Fibroblast of skin of back (primary cell): ENCODE results near the gene ZNF429. TPM values are rescaled to one million over a fixed set of nuclear protein-coding genes. Genes with fewer than 3 reads are reported as not detected.
A peak's percentile ranks its signal among the peaks of the same experiment; 100 is the strongest.
"Not testable (repeated sequence)": the region's sequence is repeated elsewhere in the genome, so short reads cannot be mapped to it uniquely, and the experiment has no call there.

Experiments
- DNase-seq: peaks from one replicate; pipeline ENCODE4 v3.0.0-alpha.2; 2013
- polyA plus RNA-seq, 2 experiments: library from polyadenylated mRNA; unstranded; fragments of 120-200 nt; gene quantifications; one replicate each; pipeline ENCODE4 v1.2.1, GENCODE V29; 2013; ENCODE audit not compliant: insufficient read length in 2 of 2

The ZNF429 gene
- polyA plus RNA-seq (2013, experiment 1 of 2; ENCODE audit: insufficient read length) = 3.1 TPM
- 2.6 TPM for polyA plus RNA-seq (2013, experiment 2 of 2; ENCODE audit: insufficient read length)

GRCh38 chr19:21505459-21506451 is at the start of gene ZNF429:
ZNF429 (plus strand) TSS chr19:21505602; CDS start chr19:21505772, 170 bp downstream.
- peak; percentile 96 for DNase-seq

- DNase-seq = no peak
Measured at GRCh38 chr19:21460686-21461085, 44.7 kb upstream of the ZNF429 start.

DNA sequence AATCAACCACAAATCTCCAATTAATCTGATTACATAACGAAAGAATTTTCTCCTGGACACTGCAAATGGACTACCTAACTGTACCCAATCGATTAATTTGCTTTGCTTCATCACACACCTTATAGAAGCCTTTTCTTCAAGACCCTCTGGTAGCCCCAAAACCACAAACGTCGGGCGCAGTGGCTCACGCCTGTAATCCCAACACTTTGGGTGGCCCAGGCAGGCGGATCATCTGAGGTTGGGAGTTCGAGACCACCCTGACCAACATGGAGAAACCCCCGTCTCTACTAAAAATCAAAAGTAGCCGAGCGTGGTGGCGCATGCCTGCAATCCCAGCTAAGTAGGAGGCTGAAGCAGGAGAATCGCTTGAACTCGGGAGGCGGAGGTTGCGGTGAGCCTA is 42.9 kb upstream of the ZNF429 start:
- DNase-seq = no peak

DNA sequence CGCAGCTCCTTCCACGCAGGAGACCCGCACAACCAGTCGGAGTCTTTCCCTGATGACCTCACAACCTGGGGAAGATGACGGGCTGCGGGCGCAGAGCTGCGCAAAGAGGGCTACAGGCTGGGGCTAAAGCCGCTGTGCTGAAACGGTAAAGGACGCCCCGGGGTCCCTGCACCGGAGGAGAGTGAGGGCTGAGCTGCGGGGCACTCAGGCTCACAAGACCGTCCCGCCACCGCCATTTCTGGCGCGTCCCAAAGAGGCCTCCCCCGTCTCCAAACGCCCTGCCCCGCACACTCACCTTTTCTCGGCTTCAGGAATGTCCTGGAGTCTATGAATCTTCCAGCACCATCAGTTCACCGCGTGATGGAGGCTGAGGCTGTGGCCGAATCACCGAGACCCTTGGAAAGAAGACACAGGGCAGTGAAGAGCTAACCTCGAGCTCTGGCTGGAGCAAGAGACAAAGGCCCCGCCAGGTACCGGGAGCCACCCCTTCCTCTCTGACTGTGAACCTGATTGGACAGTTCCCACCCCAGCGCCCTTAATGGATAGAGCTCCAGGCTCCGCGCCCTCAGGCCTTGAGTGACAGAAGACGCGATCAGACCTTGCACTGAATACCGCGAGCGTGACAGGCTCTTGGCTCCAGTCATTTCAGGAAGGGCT is 41.8 kb upstream of the ZNF429 start:
- peak; percentile 20 for DNase-seq

GRCh38 chr19:21466627-21467026 is 38.8 kb upstream of the ZNF429 start:
- no peak for DNase-seq

- no peak for DNase-seq
Measured at GRCh38 chr19:21468791-21469190, 36.6 kb upstream of the ZNF429 start.

DNA sequence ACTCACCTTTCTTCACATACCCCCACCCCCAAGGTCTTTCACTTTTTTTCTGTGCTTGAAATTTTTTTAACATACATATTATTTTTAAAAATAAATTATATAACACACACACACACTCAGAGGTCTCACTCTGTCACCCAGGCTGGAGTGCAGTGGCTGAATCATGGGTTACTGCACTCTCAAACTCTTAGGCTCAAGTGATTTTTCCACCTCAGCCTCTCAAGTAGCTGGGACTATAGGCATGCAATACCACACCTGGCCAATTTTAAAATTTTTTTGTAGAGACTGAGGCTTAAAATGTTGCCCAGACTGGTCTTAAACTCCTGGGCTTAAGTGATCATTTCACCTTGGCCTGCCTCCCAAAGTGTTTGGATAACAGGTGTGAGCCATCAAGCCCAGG is 32.9 kb upstream of the ZNF429 start:
- DNase-seq = no peak

DNA sequence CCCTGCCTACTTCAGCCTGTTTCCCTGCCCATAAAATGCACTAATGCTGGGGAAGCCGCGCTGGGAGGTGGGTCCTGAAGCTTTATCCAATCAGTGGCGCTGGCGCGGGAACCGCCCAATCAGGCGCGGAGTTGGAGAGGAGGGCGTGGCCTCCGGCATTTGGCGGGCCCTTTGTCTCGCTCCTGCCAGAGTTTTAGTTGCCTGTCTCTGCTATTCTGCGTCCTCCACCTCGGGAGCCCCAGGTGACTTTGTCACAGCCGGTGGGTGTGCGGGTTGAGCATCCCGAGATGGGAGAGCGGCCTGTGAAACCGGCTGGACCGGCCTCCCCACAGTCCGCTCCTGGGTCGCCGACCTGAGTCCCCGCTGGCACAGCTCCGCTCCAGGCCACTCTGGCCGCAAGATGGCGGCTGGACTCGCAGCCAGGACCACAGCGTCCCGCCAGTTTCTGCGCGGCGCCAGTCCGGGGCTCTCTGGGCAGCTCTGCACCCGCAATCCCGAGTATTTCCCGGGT is 30.7 kb upstream of the ZNF429 start:
- DNase-seq = peak; percentile 66

- DNase-seq = not testable (repeated sequence)
Measured at GRCh38 chr19:21482361-21482760, 23.0 kb upstream of the ZNF429 start.

DNA sequence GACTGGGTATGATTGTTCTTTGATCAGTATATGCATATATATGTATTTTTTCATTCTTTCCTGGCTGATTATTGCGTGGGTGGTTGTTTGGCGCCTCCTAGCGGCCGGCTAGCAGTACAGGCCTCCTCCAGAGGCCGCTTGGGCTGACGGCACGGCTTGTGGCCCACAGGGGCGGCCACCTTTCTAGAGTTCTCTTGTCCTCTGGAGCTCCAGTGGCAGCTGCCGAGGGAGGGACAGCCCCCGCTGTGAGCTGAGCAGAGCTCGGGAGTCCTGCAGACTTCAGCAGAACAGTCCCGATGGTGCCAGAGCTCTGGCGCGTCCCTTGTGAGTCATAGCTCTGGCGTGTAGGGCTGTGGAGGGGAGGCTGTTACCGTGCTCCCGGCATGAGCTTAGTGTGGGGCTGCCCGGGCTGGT is 22.5 kb upstream of the ZNF429 start:
- peak; percentile 70 for DNase-seq

GRCh38 chr19:21483589-21484170 is 21.7 kb upstream of the ZNF429 start:
- peak; percentile 16 for DNase-seq

- DNase-seq = no peak
Measured at GRCh38 chr19:21484631-21485030, 20.8 kb upstream of the ZNF429 start.

GRCh38 chr19:21485926-21486325 is 19.5 kb upstream of the ZNF429 start:
- DNase-seq = no peak

GRCh38 chr19:21487969-21488368 is 17.4 kb upstream of the ZNF429 start:
- DNase-seq = no peak

DNA sequence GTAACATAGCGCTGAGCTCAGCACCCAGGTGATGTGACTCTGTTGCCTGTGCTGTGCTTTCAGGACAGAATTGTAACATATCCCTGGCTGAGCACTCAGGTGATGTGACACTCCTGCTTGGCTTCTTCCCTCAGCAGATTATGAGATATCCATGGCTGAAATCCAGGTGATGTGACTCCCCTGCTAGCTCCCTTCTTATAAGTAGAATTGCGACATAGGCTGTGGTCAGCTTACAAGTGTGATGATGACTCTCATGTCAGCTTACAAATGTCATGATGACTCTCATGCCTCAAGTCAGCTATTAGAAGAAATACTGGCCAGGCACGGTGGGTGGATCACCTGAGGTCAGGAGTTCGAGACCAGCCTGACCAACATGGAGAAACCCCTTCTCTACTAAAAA is 14.3 kb upstream of the ZNF429 start:
- no peak for DNase-seq

- no peak for DNase-seq
Measured at GRCh38 chr19:21492947-21493906, 12.2 kb upstream of the ZNF429 start.

DNA sequence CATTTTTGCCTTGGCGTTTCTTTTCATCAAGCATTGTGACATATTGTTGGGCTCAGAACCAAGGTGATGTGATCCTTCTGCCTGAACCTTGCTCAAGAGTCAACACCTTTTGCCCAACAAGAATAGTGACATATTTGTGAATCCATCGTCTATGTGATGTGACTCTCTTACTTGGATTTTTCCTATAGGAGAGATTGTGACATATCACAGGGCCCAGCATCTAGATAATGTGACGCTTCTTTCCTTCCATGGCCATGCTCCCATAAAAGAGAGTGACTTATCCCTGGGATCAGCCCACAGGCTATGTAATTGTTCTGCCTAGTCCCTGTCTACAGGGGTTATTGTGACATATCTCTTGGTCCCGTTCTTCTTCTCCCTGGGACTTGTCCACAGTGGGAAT is 8.5 kb upstream of the ZNF429 start:
- DNase-seq = no peak

GRCh38 chr19:21498651-21499050 is 6.8 kb upstream of the ZNF429 start:
- no peak for DNase-seq

DNA sequence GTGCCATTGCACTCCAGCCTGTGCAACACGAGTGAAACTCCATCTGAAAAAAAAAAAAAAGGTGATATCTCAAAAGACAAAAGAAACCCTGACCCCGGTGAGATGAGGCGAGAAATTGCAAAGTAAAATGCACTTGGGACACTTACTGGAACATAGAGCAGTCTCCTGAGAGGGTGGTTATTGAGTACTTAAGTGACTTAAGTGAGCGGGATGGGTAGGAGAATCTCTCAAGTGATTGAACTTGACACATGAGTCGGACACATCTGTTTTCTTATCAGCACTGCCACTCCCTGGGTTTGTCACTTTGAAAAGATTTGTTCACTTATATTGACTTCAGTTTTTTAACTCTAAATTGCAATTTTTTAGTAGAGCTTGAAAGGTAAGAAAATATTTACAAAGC is 2.8 kb downstream of the ZNF429 start:
- DNase-seq = no peak

- DNase-seq = not testable (repeated sequence)
Measured at GRCh38 chr19:21511058-21511457, 5.7 kb downstream of the ZNF429 start.

DNA sequence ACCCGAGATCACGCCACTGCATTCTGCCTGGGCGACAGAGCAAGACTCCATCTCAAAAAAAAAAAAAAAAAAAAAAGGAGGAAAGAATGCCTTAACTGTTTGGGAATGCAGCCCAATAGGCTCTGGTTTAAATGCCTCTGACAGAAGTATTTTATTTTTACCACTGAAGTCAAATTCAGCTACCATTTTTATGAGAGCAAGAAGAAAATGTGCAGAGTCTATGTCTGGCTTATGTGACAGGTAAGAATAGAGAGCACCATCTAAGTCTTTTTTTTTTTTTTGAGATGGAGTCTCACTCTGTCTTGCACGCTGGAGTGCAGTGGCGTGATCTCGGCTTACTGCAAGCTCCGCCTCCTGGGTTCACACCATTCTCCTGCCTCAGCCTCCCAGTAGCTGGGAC is 7.2 kb downstream of the ZNF429 start:
- not testable (repeated sequence) for DNase-seq

- DNase-seq = no peak
Measured at GRCh38 chr19:21513651-21514050, 8.2 kb downstream of the ZNF429 start.
